HUES48 (cell line): Measurements from ENCODE around the gene LOXL4.

Source experiments
- H3K27ac ChIP-seq: one replicate; pipeline ENCODE4 v1.7.0; 2013; ENCODE audit warnings: low read depth, low read length, inconsistent platforms
- H3K27me3 ChIP-seq: 2 replicates; pipeline ENCODE4 v1.6.1; 2013; ENCODE audit warnings: mild to moderate bottlenecking, low read length; ENCODE audit not compliant: control insufficient read depth, insufficient read depth
- H3K36me3 ChIP-seq: 2 replicates; pipeline ENCODE4 v1.6.1; 2013; ENCODE audit warnings: low read length; ENCODE audit not compliant: control insufficient read depth, insufficient read depth
- H3K4me1 ChIP-seq: 2 replicates; pipeline ENCODE4 v1.6.1; 2013; ENCODE audit warnings: mild to moderate bottlenecking, low read length; ENCODE audit not compliant: control insufficient read depth, insufficient read depth
- H3K4me3 ChIP-seq: 2 replicates; pipeline ENCODE4 v1.5.1; 2013; ENCODE audit warnings: mild to moderate bottlenecking, low read depth, low read length
- H3K9ac ChIP-seq: 2 replicates; pipeline ENCODE4 v1.6.1; 2013; ENCODE audit warnings: mild to moderate bottlenecking, low read depth, low read length, moderate library complexity
- H3K9me3 ChIP-seq: 2 replicates; pipeline ENCODE4 v1.6.1; 2013; ENCODE audit warnings: low read length; ENCODE audit not compliant: control insufficient read depth, insufficient read depth

The LOXL4 gene

GRCh38 chr10:98307916-98308541 is 40.0 kb upstream of the LOXL4 start:
- Histone ChIP-seq H3K9me3 (no peaks in the 10 kb centered on the region), H3K9ac (no peak overlapping the region), H3K4me1 (peaks cover 12% of the 10 kb centered on the region), H3K4me3 (no peak overlapping the region), H3K27ac (no peak overlapping the region), H3K27me3 (no peaks in the 10 kb centered on the region), H3K36me3 (no peaks in the 10 kb centered on the region)

- no peaks in the 10 kb centered on the region for H3K27me3 ChIP-seq
- H3K9ac ChIP-seq = no peak overlapping the region
These were observed 38.5 kb upstream of the LOXL4 start for GRCh38 chr10:98306501-98306900.

GRCh38 chr10:98303569-98303968 is 35.6 kb upstream of the LOXL4 start:
- Histone ChIP-seq H3K36me3 (no peaks in the 10 kb centered on the region), H3K9ac (no peak overlapping the region), H3K4me1 (0 out of 2 replicates have a peak, but pooled peaks cover under 1% of the 10 kb centered on the region), H3K27ac (no peak overlapping the region), H3K27me3 (no peaks in the 10 kb centered on the region), H3K9me3 (no peaks in the 10 kb centered on the region), H3K4me3 (no peak overlapping the region)

More at GRCh38 chr10:98306501-98306900, 38.5 kb upstream of the LOXL4 start:
- H3K27ac ChIP-seq = no peak overlapping the region
- H3K9me3 ChIP-seq = no peaks in the 10 kb centered on the region
- peaks cover 12% of the 10 kb centered on the region for H3K4me1 ChIP-seq
- no peak overlapping the region for H3K4me3 ChIP-seq
- H3K36me3 ChIP-seq = no peaks in the 10 kb centered on the region

- no peaks in the 10 kb centered on the region for H3K9me3 ChIP-seq
- H3K9ac ChIP-seq = no peak overlapping the region
- H3K36me3 ChIP-seq = no peaks in the 10 kb centered on the region
- no peak overlapping the region for H3K4me3 ChIP-seq
- no peaks in the 10 kb centered on the region for H3K4me1 ChIP-seq
- no peaks in the 10 kb centered on the region for H3K27me3 ChIP-seq
- no peak overlapping the region for H3K27ac ChIP-seq
These were observed 34.9 kb upstream of the LOXL4 start for GRCh38 chr10:98302741-98303365.

- Histone ChIP-seq H3K36me3 (no peaks in the 10 kb centered on the region), H3K9ac (no peak overlapping the region), H3K9me3 (no peaks in the 10 kb centered on the region), H3K4me3 (no peak overlapping the region), H3K4me1 (no peaks in the 10 kb centered on the region), H3K27me3 (no peaks in the 10 kb centered on the region), H3K27ac (no peak overlapping the region)
These were observed 33.8 kb upstream of the LOXL4 start for GRCh38 chr10:98301664-98302319.

- Histone ChIP-seq H3K4me3 (no peak overlapping the region), H3K9ac (no peak overlapping the region), H3K9me3 (no peaks in the 10 kb centered on the region), H3K36me3 (no peaks in the 10 kb centered on the region), H3K27ac (no peak overlapping the region), H3K4me1 (peaks cover 8% of the 10 kb centered on the region), H3K27me3 (no peaks in the 10 kb centered on the region)
These were observed 32.7 kb upstream of the LOXL4 start for GRCh38 chr10:98300526-98301229.

- no peaks in the 10 kb centered on the region for H3K27me3 ChIP-seq
- H3K4me1 ChIP-seq = peaks cover 9% of the 10 kb centered on the region
- H3K27ac ChIP-seq = no peak overlapping the region
- no peak overlapping the region for H3K4me3 ChIP-seq
- H3K9ac ChIP-seq = no peak overlapping the region
- no peaks in the 10 kb centered on the region for H3K9me3 ChIP-seq
- H3K36me3 ChIP-seq = no peaks in the 10 kb centered on the region
These were observed 31.3 kb upstream of the LOXL4 start for GRCh38 chr10:98299341-98299740.

GRCh38 chr10:98296524-98296923 is 28.5 kb upstream of the LOXL4 start:
- peaks cover 9% of the 10 kb centered on the region for H3K4me1 ChIP-seq
- H3K9ac ChIP-seq = no peak overlapping the region
- H3K27ac ChIP-seq = no peak overlapping the region
- no peaks in the 10 kb centered on the region for H3K9me3 ChIP-seq
- H3K36me3 ChIP-seq = no peaks in the 10 kb centered on the region
- H3K27me3 ChIP-seq = no peaks in the 10 kb centered on the region
- no peak overlapping the region for H3K4me3 ChIP-seq

GRCh38 chr10:98295907-98296306 is 27.9 kb upstream of the LOXL4 start:
- Histone ChIP-seq H3K27ac (no peak overlapping the region), H3K36me3 (no peaks in the 10 kb centered on the region), H3K9me3 (no peaks in the 10 kb centered on the region), H3K4me3 (no peak overlapping the region), H3K27me3 (no peaks in the 10 kb centered on the region), H3K4me1 (peaks cover 9% of the 10 kb centered on the region), H3K9ac (no peak overlapping the region)

- no peak overlapping the region for H3K27ac ChIP-seq
- H3K9ac ChIP-seq = no peak overlapping the region
- H3K27me3 ChIP-seq = no peaks in the 10 kb centered on the region
- H3K36me3 ChIP-seq = no peaks in the 10 kb centered on the region
- peaks cover 9% of the 10 kb centered on the region for H3K4me1 ChIP-seq
- no peaks in the 10 kb centered on the region for H3K9me3 ChIP-seq
- H3K4me3 ChIP-seq = no peak overlapping the region
These were observed 27.4 kb upstream of the LOXL4 start for GRCh38 chr10:98295401-98295811.

GRCh38 chr10:98294270-98294627 is 26.3 kb upstream of the LOXL4 start:
- no peak overlapping the region for H3K27ac ChIP-seq
- H3K4me3 ChIP-seq = no peak overlapping the region
- no peaks in the 10 kb centered on the region for H3K36me3 ChIP-seq
- H3K4me1 ChIP-seq = peaks cover 13% of the 10 kb centered on the region
- H3K9ac ChIP-seq = no peak overlapping the region
- no peaks in the 10 kb centered on the region for H3K27me3 ChIP-seq
- H3K9me3 ChIP-seq = no peaks in the 10 kb centered on the region
